Natural killer cell (primary cell): ENCODE data around the gene GNAO1. TPM values are rescaled to one million over a fixed set of nuclear protein-coding genes. Genes with fewer than 3 reads are reported as not detected.

Experiments
- ATAC-seq, 3 donors: fragments of 150-1000 bp in 2 of 3; fragments of 200-7000 bp in 1 of 3; cut with Tn5 transposase; 1 replicate in 1 of 3; 2 replicates in 2 of 3; pipeline ENCODE4 v1.10.0; 2021; ENCODE audit warnings: mild to moderate bottlenecking in 2 of 3, moderate library complexity in 2 of 3
- DNase-seq, 2 donors: peaks; one replicate each; pipeline versions ENCODE4 v3.0.0 to v3.0.0-alpha.2; 2013 to 2021; ENCODE audit warnings: mixed read lengths in 1 of 2
- H3K27ac ChIP-seq: one replicate; pipeline ENCODE4 v1.5.1; 2013; ENCODE audit warnings: mild to moderate bottlenecking, low read length
- H3K27me3 ChIP-seq: one replicate; pipeline ENCODE4 v1.6.1; 2013; ENCODE audit warnings: low read length; ENCODE audit not compliant: control insufficient read depth, insufficient read depth
- H3K36me3 ChIP-seq: one replicate; pipeline ENCODE4 v1.6.1; 2013; ENCODE audit warnings: low read length; ENCODE audit not compliant: control insufficient read depth, insufficient read depth
- H3K4me1 ChIP-seq: one replicate; pipeline ENCODE4 v1.6.1; 2013; ENCODE audit warnings: low read length; ENCODE audit not compliant: control insufficient read depth, insufficient read depth
- H3K4me3 ChIP-seq: one replicate; pipeline ENCODE4 v1.5.1; 2013; ENCODE audit warnings: low read length
- H3K9me3 ChIP-seq: one replicate; pipeline ENCODE4 v1.6.1; 2013; ENCODE audit warnings: low read length; ENCODE audit not compliant: control insufficient read depth, insufficient read depth
- H3K27ac Mint-ChIP-seq, 2 donors: one replicate each; pipeline ENCODE4 v1.8.0; 2022; ENCODE audit warnings: mild to moderate bottlenecking in 2 of 2, mixed read lengths in 2 of 2, moderate library complexity in 1 of 2
- H3K27me3 Mint-ChIP-seq, 2 donors: one replicate each; pipeline ENCODE4 v1.8.0; 2022; ENCODE audit warnings: low read depth in 2 of 2, mixed read lengths in 2 of 2
- H3K36me3 Mint-ChIP-seq: one replicate; pipeline ENCODE4 v1.8.0; 2022; ENCODE audit warnings: mixed read lengths
- H3K4me1 Mint-ChIP-seq, 2 donors: one replicate each; pipeline ENCODE4 v1.8.0; 2022; ENCODE audit warnings: mixed read lengths in 2 of 2
- H3K4me3 Mint-ChIP-seq: one replicate; pipeline ENCODE4 v1.8.0; 2022; ENCODE audit warnings: mild to moderate bottlenecking, moderate library complexity, mixed read lengths
- H3K9me3 Mint-ChIP-seq, 2 donors: one replicate each; pipeline ENCODE4 v1.8.0; 2022; ENCODE audit warnings: mixed read lengths in 2 of 2
- WGBS: methylation state at CpG from one replicate; pipeline ENCODE4 v1.1.7; 2013; ENCODE audit warnings: missing lambda C conversion rate; ENCODE audit not compliant: insufficient coverage; 5-methylcytosine and 5-hydroxymethylcytosine counted together
- intact Hi-C: fragments of 100-400 bp; cut with micrococcal nuclease; formaldehyde crosslinking; loops from one replicate; pipeline ENCODE4 v1.14.2; 2022
- total RNA-seq, 4 donors: library from RNA; stranded (reverse); fragments of 120-200 nt in 1 of 4; gene quantifications; one replicate each; pipeline versions ENCODE4 v1.2.3 to v1.2.4, GENCODE V29; 2013 to 2022
- TF ChIP-seq, protein P1 (sequence below): fragments of 200-600 bp; IDR thresholded peaks from one replicate; pipeline ENCODE4 v1.8.0; 2022; ENCODE audit warnings: antibody characterized with exemption

GNAO1 gene
- total RNA-seq, 3 donors from 2014 or later (not counting 1 experiment from before 2014, with no cell fraction given) = 0.45 to 4.6 (median 1.1) TPM

DNA sequence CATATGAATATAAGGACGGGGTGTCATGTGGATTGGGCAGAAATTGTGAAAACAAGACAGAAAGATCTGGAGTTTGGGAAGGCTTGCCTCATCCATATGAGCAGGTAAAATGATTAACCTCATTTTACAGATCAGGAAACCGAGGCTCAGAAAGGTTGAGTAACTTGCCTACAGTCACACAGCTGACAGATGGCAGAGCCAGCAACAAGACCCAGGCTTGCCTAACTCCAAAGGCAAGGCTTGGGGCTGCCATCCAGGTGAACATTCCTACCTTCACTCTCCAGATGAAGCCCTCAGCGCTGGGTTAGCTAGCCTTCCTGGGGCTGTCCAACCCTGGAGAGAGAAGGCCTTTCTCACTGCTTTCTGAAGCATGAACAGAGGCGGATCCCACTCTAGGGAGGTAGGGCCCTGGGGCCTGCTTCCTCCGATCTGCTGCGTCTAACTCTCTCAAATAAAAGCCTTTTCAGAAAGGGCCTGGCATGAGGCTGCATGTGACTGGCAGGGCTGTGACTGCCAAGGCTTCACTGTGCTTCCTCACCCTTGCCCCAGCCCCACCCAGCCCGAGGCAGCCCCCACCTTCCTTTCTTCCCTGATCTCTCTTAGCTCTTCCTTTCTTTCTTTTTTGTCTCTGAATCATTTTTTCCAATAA, 107.8 kb downstream of the GNAO1 start:
- no peaks in the 10 kb centered on the region for H3K4me1 Mint-ChIP-seq
- Histone ChIP-seq H3K27ac (no peak overlapping the region), H3K36me3 (no peaks in the 10 kb centered on the region), H3K4me1 (no peaks in the 10 kb centered on the region), H3K9me3 (no peaks in the 10 kb centered on the region), H3K27me3 (no peaks in the 10 kb centered on the region), H3K4me3 (no peak overlapping the region)
- peaks cover 0 to 10% of the 10 kb centered on the region in 2 donors for H3K27me3 Mint-ChIP-seq
- H3K9me3 Mint-ChIP-seq = no peaks in the 10 kb centered on the region
- DNase-seq (no peak), ATAC-seq (no peak)
- 62% methylated on average over 7 of the region's 7 CpGs for WGBS
- TF ChIP-seq, protein P1, sequence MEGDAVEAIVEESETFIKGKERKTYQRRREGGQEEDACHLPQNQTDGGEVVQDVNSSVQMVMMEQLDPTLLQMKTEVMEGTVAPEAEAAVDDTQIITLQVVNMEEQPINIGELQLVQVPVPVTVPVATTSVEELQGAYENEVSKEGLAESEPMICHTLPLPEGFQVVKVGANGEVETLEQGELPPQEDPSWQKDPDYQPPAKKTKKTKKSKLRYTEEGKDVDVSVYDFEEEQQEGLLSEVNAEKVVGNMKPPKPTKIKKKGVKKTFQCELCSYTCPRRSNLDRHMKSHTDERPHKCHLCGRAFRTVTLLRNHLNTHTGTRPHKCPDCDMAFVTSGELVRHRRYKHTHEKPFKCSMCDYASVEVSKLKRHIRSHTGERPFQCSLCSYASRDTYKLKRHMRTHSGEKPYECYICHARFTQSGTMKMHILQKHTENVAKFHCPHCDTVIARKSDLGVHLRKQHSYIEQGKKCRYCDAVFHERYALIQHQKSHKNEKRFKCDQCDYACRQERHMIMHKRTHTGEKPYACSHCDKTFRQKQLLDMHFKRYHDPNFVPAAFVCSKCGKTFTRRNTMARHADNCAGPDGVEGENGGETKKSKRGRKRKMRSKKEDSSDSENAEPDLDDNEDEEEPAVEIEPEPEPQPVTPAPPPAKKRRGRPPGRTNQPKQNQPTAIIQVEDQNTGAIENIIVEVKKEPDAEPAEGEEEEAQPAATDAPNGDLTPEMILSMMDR = no peak
- no peak overlapping the region for H3K4me3 Mint-ChIP-seq
- intact Hi-C loops = no loop called here
- H3K27ac Mint-ChIP-seq = no peak overlapping the region
- H3K36me3 Mint-ChIP-seq = no peaks in the 10 kb centered on the region

DNA sequence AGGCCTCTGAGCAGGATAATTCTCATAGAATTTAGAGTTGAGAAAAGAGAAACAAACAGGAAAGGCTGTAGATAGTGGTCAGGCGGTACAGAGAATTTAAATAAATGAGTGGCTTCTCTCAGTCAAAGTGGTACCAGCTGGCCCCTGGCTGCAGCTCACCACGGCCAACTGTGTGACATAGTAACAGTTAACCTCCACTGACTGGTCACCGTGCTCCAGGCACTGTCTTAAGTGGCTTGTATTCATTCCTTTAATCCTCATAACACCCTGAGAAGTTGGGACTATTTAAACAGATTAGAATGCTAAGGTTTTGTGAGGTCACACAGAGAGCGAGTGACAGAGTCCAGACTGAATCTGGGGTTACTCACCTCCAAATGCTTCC, 108.9 kb downstream of the GNAO1 start:
- WGBS = 73% methylated on average over 4 of the region's 4 CpGs
- ATAC-seq (no peak), DNase-seq (no peak)
- Mint-ChIP-seq H3K4me1 (no peaks in the 10 kb centered on the region), H3K27ac (no peak overlapping the region), H3K36me3 (no peaks in the 10 kb centered on the region), H3K4me3 (no peak overlapping the region), H3K27me3 (peaks cover 0 to 10% of the 10 kb centered on the region in 2 donors), H3K9me3 (no peaks in the 10 kb centered on the region)
- no peaks in the 10 kb centered on the region for H3K9me3 ChIP-seq
- H3K4me3 ChIP-seq = no peak overlapping the region
- intact Hi-C loops = no loop called here
- TF ChIP-seq, protein P1 = no peak
- no peak overlapping the region for H3K27ac ChIP-seq
- H3K4me1 ChIP-seq = no peaks in the 10 kb centered on the region
- no peaks in the 10 kb centered on the region for H3K36me3 ChIP-seq
- H3K27me3 ChIP-seq = no peaks in the 10 kb centered on the region

DNA sequence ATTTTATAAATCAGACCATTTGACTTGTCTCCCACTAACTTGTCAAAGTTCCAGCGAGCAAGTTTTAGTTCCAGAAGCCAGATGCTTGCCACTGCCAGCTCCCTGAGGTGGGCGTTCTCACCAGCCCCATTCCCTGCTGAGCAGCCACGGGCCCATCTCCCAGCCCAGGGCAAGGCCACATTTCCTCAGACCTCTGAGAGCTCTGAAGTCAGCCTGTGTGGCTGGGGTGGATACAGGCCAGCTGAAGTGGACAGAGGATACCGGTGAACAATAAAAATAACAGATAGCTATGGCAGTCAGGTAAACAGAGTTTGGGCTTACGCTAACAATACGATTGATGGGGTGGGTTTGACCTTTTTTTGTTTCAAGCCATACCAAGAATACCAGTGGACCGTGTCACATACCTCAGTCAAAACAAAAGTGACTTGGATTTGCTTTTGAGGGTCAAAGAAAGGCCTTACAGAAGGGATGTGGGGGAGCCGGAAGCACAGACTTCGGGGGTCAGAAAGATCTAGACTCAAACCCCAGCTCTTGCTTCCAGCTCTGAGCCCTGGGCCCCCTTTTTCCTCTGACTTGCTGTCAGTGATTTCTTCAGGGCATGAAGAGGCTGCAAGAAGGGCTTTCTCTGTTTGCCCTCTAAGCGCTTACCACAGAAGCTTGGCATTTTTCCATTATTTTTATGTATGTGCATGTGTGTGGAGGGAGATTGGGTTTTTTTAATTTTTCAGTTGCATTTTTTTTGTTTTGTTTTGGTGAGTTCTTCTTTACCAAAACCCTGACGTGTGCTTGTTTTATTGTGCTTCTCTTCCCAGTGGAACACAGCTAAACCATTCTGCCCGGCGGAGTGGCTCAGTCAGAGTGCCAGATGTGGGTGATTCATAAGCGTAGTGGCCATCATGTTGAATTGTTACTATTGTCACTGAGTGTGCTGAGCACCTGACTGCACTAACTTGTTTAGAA, 109.9 kb downstream of the GNAO1 start:
- no peak overlapping the region for H3K4me3 Mint-ChIP-seq
- Histone ChIP-seq H3K36me3 (no peaks in the 10 kb centered on the region), H3K9me3 (no peaks in the 10 kb centered on the region), H3K27me3 (no peaks in the 10 kb centered on the region), H3K4me3 (no peak overlapping the region), H3K4me1 (no peaks in the 10 kb centered on the region), H3K27ac (no peak overlapping the region)
- intact Hi-C loops = no loop called here
- H3K4me1 Mint-ChIP-seq = no peaks in the 10 kb centered on the region
- no peak for DNase-seq
- no peaks in the 10 kb centered on the region for H3K9me3 Mint-ChIP-seq
- no peak for ATAC-seq
- 74% methylated on average over 14 of the region's 14 CpGs for WGBS
- no peak overlapping the region for H3K27ac Mint-ChIP-seq
- no peaks in the 10 kb centered on the region for H3K36me3 Mint-ChIP-seq
- H3K27me3 Mint-ChIP-seq = peaks cover 0 to 3% of the 10 kb centered on the region in 2 donors
- TF ChIP-seq, protein P1 = no peak
